Activated T-cell treated with anti-CD3 and anti-CD28 coated beads for 4 hours (primary cell): ENCODE data around the gene TRIOBP.

Experiments used
- DNase-seq: peaks from one replicate; pipeline ENCODE4 v3.0.0-alpha.2; 2020

The TRIOBP gene

DNA sequence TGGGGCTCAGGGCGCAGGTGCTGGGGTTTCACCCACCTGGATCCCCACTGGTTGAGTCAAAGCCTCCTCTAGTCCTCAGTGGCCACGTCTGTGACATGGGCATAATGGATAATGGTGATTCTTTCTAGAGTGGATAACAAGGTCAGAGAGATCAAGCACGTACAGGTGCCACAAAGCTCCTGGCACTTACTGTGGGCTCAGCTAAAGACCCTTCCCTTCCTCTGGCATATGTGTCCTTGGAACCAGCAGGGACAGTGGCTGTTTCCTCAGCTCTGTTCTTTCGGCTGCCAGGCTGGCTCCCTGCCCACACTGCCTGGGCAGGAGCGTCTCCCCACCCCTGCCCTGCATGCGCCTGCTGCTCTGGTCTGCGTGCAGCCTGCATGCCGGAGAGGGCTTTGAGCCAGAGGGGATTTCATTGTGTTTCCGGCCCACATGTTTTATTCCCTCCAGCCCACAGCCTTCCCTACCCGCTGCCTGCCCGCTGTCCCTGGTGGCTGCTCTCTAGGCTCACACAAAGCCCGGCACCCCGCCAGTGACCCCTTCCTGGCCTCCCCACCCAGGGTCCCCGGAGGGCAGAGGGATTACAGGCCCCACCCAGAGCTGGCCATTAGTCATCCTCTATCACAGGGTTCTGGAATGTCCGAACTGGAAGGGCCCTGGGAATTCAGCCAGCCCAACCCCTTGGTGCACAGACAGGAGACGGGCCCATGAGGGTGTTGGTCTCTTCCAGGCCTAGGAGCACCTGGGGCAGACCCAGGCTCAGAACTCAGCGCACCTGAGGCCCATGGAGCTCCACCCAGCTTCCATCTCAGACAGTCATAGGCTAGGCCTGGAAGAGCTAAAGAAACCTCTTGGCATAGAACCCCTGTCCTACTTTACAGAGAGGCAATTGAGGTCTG is 55.6 kb downstream of the TRIOBP start:
- DNase-seq = no peak

DNA sequence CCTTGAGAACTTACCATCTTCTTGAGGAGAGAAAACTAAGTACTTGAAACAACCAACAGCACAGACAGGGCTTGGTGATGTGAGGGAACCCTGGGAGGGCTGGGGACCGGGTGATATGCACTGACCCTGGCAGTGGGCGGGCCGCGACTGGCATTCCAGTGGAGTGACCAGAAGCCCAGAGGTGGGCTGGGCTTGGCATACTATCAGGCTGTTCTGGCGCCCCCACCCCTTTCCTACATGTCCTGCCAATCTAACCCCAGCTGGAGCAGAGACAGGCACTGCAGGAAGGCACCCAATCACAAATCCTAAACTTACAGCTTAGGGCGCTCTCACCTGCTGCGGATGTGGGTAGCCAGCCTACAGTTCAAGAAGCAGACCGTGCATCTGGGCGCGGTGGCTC is 56.9 kb downstream of the TRIOBP start:
- DNase-seq = no peak

DNA sequence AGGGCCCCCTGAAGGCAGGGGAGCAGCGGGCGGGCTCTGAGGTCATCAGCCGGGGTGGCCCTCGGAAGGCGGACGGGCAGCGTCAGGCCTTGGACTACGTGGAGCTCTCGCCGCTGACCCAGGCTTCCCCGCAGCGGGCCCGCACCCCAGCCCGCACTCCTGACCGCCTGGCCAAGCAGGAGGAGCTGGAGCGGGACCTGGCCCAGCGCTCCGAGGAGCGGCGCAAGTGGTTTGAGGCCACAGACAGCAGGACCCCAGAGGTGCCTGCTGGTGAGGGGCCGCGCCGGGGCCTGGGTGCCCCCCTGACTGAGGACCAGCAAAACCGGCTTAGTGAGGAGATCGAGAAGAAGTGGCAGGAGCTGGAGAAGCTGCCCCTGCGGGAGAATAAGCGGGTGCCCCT is 60.8 kb downstream of the TRIOBP start:
- no peak for DNase-seq

DNA sequence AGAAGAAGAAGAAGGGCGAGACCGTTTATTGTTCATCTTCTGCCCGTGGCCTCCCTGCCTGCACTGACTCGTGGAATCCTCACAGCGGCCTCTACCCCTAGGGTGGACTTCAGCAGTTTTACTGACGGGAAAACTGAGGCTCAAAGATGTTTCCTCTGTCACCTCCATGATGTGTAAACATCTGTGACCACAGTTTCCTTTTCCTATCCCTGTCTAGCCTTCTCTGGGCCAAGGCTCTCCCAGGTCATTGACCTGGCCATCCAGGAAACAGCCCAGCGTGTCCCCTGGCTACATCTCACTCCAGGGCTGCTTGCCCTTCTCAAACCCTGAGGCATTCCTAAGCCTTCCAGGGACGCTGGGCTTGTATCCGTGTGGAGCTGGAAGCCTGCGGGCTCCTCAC is 61.8 kb downstream of the TRIOBP start:
- DNase-seq = no peak

DNA sequence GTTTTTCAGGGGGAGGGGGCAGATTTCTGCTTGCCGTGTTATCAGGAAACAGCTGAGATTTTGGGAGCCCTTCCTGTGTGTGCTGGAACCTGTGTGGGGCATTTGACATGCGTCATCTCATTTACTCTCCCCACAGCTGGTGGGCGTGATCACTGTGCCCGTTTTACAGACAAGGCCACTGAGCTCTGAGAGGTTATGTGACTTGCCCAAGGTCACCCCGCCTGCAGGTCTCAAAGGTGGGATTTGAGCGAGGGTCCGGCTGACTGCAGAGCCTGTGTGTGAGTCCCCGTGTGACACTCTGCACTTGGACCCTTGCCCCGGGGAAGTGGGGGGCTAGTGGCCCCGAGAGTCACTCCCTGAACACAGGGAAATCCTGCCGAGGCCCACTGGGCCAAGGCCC is 62.4 kb downstream of the TRIOBP start:
- no peak for DNase-seq

DNA sequence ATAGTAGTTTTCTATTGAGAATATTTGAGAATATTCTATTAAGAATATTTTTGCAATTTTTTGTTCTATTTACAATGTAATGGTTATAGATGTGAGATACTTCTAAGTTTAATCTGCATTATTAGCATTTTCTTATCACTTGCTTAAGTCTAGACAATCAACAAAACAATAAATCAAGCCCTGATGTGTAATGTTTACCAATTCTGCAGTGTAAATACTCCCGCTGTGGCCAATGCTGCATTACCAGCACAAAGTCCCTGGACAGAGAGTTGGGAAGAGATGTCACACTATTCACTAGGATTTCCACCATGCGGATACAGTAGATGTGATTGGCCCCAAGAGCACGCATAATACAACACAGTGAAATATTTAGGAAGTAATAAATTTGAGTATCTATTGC is 63.3 kb downstream of the TRIOBP start:
- DNase-seq = no peak

DNA sequence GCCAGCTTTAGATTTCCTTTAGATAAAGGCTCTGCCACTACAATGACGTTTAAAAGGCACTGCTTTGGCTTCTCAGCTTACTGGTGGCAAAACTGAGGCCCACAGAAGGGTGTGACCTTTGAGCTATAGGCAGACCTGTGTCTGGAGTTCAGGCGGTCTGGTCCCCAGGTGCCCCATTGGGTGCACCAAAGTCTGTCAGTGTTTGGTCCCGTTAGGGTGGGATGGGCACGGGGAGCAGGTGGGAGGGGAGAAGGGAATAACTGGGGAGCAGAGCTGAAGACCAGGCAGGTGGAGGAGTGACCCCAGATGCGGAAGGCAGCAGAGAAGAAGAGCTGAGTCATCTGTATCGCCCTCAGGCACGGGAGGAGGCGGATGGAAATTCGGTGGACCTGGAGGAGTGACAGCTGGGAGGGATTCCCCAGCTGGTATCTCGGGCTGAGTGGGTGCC is 65.6 kb downstream of the TRIOBP start:
- DNase-seq = no peak

DNA sequence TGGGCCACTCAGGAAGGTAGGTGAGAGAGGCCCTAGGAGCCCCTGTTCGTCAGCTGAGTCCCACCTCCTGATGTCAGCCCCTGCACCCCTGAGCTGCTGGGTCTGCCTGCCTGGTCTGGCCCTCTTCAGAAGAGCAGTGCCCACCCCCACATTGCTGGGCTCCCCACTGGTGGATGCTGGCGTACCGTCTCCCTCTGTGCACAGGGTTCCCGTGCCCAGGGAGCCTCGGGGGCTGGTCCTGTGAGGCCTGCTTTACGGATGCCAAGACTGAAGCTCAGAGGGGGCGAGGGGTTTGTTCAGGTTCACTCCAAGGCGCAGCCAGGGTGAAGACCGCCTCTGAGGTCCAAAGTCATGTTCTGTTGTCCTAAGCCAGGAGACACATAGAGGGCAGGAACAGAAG is 66.2 kb downstream of the TRIOBP start:
- DNase-seq = no peak

DNA sequence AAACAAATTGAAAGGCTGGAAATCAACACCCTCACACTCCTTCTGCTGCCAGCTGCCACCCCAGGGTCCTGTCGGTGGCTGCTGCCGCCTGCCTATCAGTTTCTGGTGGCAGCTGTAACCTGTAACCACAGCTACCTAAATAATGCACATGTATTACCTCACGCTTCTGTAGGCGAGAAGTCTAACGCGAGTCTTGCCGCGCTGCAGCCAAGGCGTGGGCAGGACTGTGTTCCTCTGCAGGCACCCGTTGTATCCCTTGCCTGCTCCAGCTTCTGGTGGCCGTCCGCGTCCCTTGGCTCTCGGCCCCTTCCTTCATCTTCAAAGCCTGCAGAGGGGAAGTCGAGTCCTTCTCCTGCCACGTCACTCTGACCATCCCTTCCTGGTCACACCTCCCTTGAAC is 66.8 kb downstream of the TRIOBP start:
- DNase-seq = no peak

DNA sequence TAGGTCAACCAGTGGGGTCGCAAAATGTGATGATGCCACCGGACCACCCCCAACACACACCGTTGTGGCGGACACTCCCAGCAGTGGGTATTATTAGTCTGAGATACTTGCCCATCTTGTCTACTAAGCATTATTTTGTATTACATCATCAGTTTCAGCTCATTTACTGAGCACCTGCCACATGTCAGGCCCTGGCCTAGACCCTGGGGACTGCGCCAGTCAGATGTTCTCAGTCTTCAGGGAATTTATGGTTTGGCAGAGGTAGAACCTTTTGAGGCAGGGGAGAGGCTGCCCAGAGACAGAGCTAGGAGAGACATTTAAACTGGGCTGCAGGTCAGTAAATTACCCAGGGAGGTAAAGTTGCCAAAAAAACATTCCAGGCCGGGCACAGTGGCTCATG is 67.8 kb downstream of the TRIOBP start:
- no peak for DNase-seq

DNA sequence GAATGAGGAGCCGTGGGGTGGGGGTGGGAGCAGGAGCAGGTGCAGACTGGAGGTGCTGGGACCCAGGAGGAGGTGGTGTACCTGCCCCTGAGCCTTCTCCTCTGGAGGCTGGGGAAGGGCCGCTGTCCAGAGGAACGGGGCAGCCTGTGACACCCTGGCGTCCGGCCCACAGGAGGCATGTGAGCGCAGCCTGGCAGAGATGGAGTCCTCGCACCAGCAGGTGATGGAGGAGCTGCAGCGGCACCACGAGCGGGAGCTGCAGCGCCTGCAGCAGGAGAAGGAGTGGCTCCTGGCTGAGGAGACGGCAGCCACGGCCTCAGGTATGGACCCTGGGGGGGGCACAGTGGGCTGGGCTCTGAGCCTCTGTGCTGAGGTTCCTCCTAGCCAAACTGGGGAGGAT is 68.7 kb downstream of the TRIOBP start:
- no peak for DNase-seq

DNA sequence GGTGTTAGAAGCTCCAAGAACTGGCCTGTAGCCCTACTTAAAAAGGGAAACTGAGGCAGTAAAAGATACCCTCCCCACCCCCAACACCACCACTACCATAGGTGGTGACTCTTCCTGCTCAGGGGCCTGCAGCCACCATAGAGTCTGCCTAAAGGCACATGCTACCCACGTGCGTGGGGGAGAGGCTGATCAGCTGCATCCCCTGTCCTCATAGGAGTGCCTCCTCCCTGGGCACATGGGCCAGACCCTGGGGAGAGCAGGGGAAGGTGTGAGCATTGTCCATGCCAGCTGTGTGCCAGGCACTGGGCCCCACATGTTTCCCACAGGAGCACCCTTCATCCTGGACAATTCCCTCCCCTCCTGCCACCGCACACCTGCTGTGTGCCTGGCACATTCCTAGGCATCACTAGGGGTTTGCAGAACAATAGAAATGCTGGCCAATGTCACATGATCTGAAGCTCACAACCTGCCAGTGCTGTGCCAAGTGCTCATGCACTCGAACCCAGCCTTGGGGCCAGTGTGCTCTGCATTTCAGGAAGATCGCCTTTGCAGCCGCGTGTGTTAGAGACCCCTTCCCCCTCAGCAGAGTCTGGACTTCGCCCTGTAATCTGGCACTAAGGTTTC is 69.2 kb downstream of the TRIOBP start:
- DNase-seq = no peak

DNA sequence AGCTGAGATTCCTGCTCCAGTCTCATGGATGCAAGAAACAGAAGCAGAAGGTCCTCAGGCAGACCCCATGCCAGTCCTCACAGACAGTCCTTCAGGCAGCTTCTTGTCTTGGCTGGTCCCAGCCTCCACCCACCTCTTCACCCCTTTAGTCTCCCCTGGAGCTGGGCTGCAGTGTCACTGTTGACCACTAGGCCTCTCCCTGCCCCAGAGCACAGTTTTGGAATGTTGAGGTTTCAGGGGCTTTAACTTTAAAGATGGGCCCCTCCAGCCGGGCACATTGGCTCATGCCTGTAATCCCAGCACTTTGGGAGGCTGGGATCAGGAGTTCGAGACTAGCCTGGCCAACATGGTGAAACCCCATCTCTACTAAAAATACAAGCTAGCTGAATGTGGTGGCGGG is 71.4 kb downstream of the TRIOBP start:
- no peak for DNase-seq

DNA sequence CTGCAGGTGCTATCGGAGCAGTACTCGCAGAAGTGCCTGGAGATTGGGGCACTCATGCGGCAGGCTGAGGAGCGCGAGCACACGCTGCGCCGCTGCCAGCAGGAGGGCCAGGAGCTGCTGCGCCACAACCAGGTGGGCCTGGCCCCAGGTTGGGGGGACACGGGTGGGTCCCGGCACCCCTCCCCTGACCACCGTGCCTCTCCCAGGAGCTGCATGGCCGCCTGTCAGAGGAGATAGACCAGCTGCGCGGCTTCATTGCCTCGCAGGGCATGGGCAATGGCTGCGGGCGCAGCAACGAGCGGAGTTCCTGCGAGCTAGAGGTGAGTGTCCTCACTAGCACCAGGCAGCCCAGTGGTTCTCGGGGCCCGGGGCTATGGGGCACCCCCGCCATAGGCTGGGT is 72.2 kb downstream of the TRIOBP start:
- DNase-seq = no peak

DNA sequence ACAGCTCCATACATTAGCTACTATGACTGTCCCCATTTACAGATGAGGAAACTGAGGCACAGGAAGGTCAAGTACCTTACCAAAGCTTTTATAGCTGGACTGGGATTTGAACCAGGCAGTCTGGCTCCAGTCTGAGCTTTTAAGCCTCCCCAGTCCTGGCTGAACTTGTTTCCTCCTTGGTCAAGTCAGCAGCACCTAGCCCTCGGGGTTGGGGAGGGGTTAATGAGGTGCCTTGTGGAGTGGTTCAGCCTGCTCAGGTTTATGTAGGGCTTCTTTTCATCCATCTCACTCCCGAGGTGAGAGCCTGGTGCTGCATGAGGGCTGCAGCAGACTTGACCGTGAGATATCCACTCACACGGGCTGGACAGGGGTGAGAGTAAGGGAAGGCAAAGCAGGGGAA is 74.2 kb downstream of the TRIOBP start:
- no peak for DNase-seq

DNA sequence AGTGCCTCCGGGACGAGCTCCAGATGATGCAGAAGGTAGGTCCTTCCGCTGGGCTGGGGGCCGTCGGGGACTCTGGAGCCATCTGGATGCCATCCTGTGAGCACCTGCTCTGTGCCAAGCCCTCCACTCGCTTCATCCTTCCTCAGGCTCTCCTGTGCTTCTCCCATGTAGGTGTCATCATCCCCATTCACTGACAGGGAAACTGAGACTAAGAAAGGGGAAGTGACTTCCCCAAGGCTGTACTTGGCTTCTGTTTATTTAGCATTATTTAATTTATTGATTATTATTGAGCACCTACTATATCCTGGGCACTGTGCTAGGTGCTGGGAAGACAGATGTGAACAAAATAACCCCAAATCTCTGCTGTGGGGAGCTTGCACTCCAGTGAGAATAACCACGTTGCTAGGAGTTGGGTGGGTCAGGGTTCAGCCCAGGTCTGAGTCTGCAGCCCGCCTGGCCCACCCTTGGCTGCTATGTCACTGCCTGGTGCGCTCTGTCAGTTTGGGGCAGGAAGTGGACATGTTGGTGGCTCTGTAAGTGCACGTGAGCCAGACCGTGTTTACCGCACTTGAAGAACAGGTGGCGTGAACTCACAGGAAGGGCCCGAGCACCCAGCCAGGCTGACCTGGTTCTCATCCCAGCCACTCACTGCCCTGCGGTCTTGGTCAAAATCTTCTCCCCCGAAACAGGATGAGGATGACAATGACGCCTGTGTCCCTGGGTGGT is 75.0 kb downstream of the TRIOBP start:
- no peak for DNase-seq

DNA sequence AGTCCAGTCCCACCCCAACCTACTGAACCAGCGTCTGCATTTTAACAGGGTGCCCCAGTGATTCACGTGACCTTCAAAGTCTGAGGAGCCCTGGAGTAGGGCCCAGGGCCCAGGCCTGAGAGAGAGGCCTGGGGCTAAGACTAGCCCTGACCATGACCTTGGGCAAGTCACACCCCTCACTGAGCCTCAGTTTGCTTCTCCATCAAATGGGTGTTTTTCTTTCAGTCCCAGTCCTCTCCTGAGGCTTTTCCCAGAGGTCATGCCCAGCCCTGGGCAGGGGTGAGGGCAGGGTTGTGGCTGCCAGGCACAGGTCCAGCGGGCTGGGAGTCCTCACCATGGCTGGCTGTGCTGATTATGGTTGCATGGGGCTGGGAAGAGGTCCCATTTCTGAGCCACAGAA is 77.9 kb downstream of the TRIOBP start:
- no peak for DNase-seq

DNA sequence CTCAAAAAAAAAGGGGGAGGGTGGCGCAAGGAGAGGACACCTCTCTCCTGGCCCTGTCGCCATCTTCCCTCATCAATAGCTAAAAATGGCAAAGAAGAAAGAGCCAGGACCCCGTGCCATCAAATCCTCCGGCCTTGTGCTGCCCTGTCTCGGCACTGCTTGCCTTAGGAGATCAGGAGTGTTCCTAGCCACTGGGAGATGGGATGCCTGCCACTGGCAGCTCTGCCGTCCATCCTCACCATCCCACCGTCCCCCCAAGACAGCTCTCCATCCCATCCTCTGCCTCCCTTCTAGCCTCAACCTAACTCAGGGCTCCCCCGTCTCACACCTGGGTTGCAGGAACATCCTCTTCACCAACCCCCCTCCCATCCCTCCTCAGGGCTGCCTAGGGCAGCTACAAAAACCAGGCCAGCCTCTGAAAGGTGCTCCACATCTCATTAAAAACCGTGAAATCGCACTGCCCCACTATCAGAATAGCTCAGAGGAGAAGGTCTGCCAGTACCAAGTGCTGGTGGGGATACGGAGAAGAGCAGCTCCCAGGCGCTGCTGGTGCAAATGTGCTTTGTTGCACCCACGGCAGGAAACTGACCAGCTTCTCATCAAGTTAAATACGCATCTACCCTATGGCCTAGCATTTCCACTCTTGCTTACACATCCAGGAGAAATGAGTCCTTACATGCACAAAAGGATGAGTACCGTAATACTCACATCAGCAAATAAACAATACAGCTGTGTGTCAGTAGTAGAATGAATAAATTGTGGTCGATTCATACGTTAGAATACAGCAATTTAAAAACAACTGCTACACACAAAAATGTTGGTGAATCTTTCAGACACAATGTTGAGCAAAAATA is 79.2 kb downstream of the TRIOBP start:
- DNase-seq = no peak

DNA sequence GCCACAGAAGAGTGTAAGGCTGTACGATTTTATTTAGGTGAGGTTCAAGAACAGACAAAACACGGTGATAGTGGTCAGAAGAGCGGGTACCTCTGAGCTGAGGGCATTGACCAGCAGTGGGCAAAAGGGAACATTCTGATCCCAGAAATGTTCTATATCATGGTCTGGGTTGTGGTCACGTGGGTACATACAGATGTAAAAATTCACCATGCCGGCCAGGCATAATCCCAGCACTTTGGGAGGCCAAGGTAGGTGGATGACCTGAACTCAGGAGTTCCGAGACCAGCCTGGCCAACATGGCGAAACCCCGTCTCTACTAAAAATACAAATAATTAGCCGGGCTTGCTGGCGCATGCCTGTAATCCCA is 79.8 kb downstream of the TRIOBP start:
- DNase-seq = no peak

DNA sequence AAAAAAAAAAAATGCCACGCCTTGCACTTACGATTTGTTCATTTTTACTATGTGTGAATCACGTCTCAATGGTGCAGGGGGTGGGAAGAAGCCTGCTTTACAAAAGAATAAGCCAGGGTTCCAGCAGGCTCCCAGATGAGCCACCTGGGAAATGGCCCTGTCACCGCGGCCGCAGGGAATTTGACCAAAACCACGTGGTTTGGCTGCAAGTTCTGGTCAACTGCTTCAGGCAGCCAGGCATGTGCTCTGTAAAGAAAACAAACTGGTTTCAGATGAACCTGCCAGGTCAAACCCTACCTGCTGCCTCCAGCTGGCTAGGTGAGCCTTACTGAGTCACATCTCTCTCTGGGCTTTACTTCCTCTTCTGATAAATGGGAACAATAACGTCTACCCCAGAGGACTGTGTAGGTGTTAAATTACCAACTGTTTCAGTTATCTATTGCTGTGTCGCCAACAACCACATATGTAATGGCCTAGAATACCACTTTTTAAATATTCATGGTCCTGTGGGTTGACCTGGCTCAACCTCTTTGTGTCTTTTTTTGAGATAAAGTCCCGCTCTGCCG is 80.4 kb downstream of the TRIOBP start:
- DNase-seq = no peak

DNA sequence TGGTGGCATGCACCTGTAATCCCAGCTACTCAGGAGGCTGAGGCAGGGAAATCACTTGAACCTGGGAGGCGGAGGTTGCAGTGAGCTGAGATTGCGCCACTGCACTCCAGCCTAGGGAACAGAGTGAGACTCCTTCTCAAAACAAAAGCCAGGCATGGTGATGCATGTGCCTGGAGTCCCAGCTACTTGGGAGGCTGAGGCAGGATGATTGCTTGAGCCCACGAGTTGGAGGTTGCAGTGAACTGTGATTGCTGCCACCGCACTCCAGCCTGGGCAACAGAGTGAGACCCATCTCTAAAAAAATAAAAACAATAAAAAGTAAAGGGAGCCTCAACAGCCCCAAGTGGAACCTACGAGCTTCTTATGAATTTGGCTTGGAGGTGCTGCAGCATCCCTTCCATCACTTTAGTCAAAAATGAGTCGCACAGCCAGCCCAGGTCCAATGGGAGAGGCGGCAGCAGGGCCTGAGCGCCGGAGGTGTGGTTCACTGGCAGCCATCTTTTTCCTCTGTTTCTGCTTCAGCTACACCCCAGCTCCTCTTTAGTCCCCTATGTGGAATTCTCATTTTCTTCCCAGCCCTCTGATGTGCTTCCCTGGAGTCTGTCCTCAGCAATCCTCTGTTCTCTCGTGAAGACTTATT is 81.6 kb downstream of the TRIOBP start:
- DNase-seq = no peak

DNA sequence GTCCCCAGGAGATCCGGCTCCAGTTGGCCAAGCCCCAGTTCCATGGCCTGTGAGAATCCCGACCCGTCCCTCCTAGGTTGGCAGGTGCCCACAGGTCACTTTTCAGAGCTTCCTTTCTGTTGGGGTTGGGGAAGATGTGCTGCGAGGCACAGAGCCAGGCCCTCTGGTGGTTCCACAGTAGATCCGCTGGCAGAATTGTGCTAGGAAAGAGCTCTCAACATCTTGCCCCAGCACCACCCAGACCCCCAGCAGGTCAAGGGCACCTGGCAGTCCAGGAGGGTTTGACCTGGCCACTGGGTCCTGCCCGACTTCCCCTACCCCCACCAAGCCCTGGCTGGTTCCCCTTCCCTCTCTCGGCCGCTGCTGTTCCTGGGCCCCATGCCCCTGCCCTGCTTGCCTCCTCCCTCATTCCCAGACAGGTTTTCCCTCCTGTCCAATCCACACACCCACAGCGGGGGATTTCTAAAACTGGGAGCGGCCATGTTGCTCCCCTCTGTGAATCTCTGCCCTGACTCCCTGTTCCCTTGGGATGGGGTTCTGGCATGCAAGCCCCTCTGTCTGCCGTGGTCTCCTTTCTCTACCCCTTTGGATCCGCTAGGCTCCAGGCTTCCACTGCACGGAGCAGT is 84.7 kb downstream of the TRIOBP start:
- no peak for DNase-seq
